B cell (primary cell): ENCODE results near the gene HIBADH. TPM values are rescaled to one million over a fixed set of nuclear protein-coding genes. Genes with fewer than 3 reads are reported as not detected.

Experiments
- ATAC-seq: fragments of 200-7000 bp; cut with Tn5 transposase; one replicate; pipeline ENCODE4 v1.10.0; 2021; ENCODE audit warnings: low read depth, mild to moderate bottlenecking, moderate number of reproducible peaks, moderate library complexity
- CTCF ChIA-PET: fragments of 350-600 bp; sonication (Branson Sonifier 250); formaldehyde crosslinking; loops from one replicate; lab custom pipeline; 2021; ENCODE audit warnings: antibody characterized with exemption, inconsistent platforms; lab: Charles Lee
- POLR2A ChIA-PET: fragments of 350-600 bp; sonication (Branson Sonifier 250); formaldehyde crosslinking; loops from one replicate; lab custom pipeline; 2021; ENCODE audit warnings: antibody characterized with exemption; lab: Charles Lee
- DNase-seq: peaks from one replicate; pipeline ENCODE4 v3.0.0; 2013
- H2AFZ ChIP-seq: 2 replicates; pipeline ENCODE4 v1.6.1; 2012; ENCODE audit warnings: mild to moderate bottlenecking, low read depth, low read length; ENCODE audit not compliant: insufficient read depth, poor library complexity, severe bottlenecking
- H3K27ac ChIP-seq, 2 donors: 1 replicate in 1 of 2; 2 replicates in 1 of 2; pipeline ENCODE4 v1.5.1; 2012 to 2013; ENCODE audit warnings: low read length in 2 of 2, mild to moderate bottlenecking in 2 of 2, moderate library complexity in 1 of 2
- H3K27me3 ChIP-seq, 4 experiments: fragments of 200-600 bp in 1 of 4; sonication (generic) in 1 of 4; replicated peaks in 1 of 4; 1 replicate in 2 of 4; 2 replicates in 2 of 4; pipeline versions ENCODE4 v1.6.1 to v1.7.0; 2013 to 2016; ENCODE audit warnings: low read length in 3 of 4, mild to moderate bottlenecking in 2 of 4, mixed read lengths in 1 of 4, moderate library complexity in 1 of 4; ENCODE audit not compliant: insufficient read depth in 4 of 4, control insufficient read depth in 3 of 4; ENCODE audit errors: control extremely low read depth in 1 of 4
- H3K36me3 ChIP-seq, 2 experiments: replicated peaks in 1 of 2; 1 replicate in 1 of 2; 2 replicates in 1 of 2; pipeline versions ENCODE4 v1.6.1 to v1.7.1; 2013; ENCODE audit warnings: low read length in 1 of 2; ENCODE audit not compliant: insufficient read depth in 2 of 2, control insufficient read depth in 1 of 2; ENCODE audit errors: control extremely low read depth in 1 of 2, extremely low read depth in 1 of 2
- H3K4me1 ChIP-seq, 2 donors: fragments of 200-600 bp in 1 of 2; sonication (generic) in 1 of 2; 1 replicate in 1 of 2; 2 replicates in 1 of 2; pipeline versions ENCODE4 v1.5.1 to v1.6.1; 2013 to 2017; ENCODE audit warnings: low read length in 2 of 2; ENCODE audit not compliant: control insufficient read depth in 2 of 2, insufficient read depth in 2 of 2
- H3K4me2 ChIP-seq: replicated peaks from 2 replicates; pipeline ENCODE3; 2012; ENCODE audit warnings: mild to moderate bottlenecking, low read depth, low read length; ENCODE audit not compliant: poor library complexity, severe bottlenecking
- H3K4me3 ChIP-seq, 5 experiments: fragments of 200-600 bp in 1 of 5; sonication (generic) in 1 of 5; 1 replicate in 3 of 5; 2 replicates in 2 of 5; pipeline versions ENCODE4 v1.5.1 to v1.7.0; 2011 to 2016; ENCODE audit warnings: low read length in 4 of 5, mild to moderate bottlenecking in 4 of 5, low read depth in 2 of 5, control low read depth in 1 of 5, moderate library complexity in 1 of 5; ENCODE audit not compliant: insufficient read depth in 1 of 5; ENCODE audit errors: control extremely low read depth in 1 of 5, extremely low read depth in 1 of 5
- H3K79me2 ChIP-seq: fragments of 200-600 bp; sonication (generic); one replicate; pipeline ENCODE4 v1.6.0; 2016; ENCODE audit warnings: low read length; ENCODE audit not compliant: control insufficient read depth, insufficient read depth
- H3K9ac ChIP-seq: fragments of 200-600 bp; sonication (generic); 2 replicates; pipeline ENCODE4 v1.6.1; 2017; ENCODE audit warnings: mild to moderate bottlenecking, low read length, moderate library complexity
- H3K9me3 ChIP-seq, 3 donors: one replicate each; pipeline versions ENCODE4 v1.6.1 to v1.7.1; 2013; ENCODE audit warnings: low read length in 2 of 3; ENCODE audit not compliant: control insufficient read depth in 2 of 3, insufficient read depth in 1 of 3; ENCODE audit errors: control extremely low read depth in 1 of 3
- H4K20me1 ChIP-seq: 2 replicates; pipeline ENCODE4 v1.6.0; 2012; ENCODE audit warnings: mild to moderate bottlenecking, low read length; ENCODE audit not compliant: insufficient read depth, control insufficient read depth, poor library complexity, severe bottlenecking
- H3K27ac Mint-ChIP-seq: one replicate; pipeline ENCODE4 v1.8.0; 2021; ENCODE audit warnings: mixed read lengths
- H3K27me3 Mint-ChIP-seq: one replicate; pipeline ENCODE4 v1.8.0; 2021; ENCODE audit warnings: mixed read lengths
- H3K4me1 Mint-ChIP-seq: one replicate; pipeline ENCODE4 v1.8.0; 2021; ENCODE audit warnings: mixed read lengths
- H3K4me3 Mint-ChIP-seq: one replicate; pipeline ENCODE4 v1.8.0; 2021; ENCODE audit warnings: mixed read lengths
- H3K9me3 Mint-ChIP-seq: one replicate; pipeline ENCODE4 v1.8.0; 2022; ENCODE audit warnings: mixed read lengths; ENCODE audit not compliant: insufficient read depth
- CTCF ChIP-seq: fragments of 200-600 bp; IDR thresholded peaks from one replicate; pipeline ENCODE4 v1.8.0; 2022; ENCODE audit warnings: antibody characterized with exemption, mild to moderate bottlenecking
- EZH2 ChIP-seq: IDR thresholded peaks from 2 replicates; pipeline ENCODE4 v1.6.1; 2012; ENCODE audit warnings: borderline replicate concordance, low read depth, mild to moderate bottlenecking, moderate library complexity, low read length; ENCODE audit not compliant: insufficient read depth, poor library complexity, severe bottlenecking
- WGBS: methylation state at CpG from one replicate; pipeline ENCODE4 v1.1.5; 2013; ENCODE audit warnings: missing lambda C conversion rate; ENCODE audit not compliant: insufficient coverage; 5-methylcytosine and 5-hydroxymethylcytosine counted together
- intact Hi-C: fragments of 100-400 bp; cut with micrococcal nuclease; formaldehyde crosslinking; loops from one replicate; pipeline ENCODE4 v1.10.0; 2022
- polyA plus RNA-seq: library from polyadenylated mRNA; depleted of rRNA; stranded (reverse); fragments of >200 nt; gene quantifications from 2 replicates; pipeline ENCODE4 v1.2.3, GENCODE V29; 2012
- total RNA-seq, 2 donors: library from RNA; stranded (reverse); fragments of 120-200 nt in 1 of 2; gene quantifications; 1 replicate in 1 of 2; 2 replicates in 1 of 2; pipeline versions ENCODE4 v1.2.3 to v1.2.4, GENCODE V29; 2013 to 2022

The HIBADH gene
- total and polyA plus RNA-seq, 2 donors (not counting 1 experiment from before 2014, with no cell fraction given) = 6.9 to 14.1 TPM

- no peaks in the 10 kb centered on the region for H3K9me3 Mint-ChIP-seq
- intact Hi-C loops = no loop called here
- no peak overlapping the region for H2AFZ ChIP-seq
- no peaks in the 10 kb centered on the region for H3K79me2 ChIP-seq
- no peaks in the 10 kb centered on the region for H3K4me1 Mint-ChIP-seq
- H3K9me3 ChIP-seq = peaks cover 0 to 15% (median 0%) of the 10 kb centered on the region in 3 donors
- ChIA-PET POLR2A (no interaction called here), CTCF (no interaction called here)
- H3K27ac Mint-ChIP-seq = no peak overlapping the region
- DNase-seq (no peak), ATAC-seq (no peak)
- H3K27ac ChIP-seq = no peak overlapping the region
- no peak overlapping the region for H3K4me3 Mint-ChIP-seq
- H3K4me3 ChIP-seq = no peak overlapping the region
- H3K27me3 ChIP-seq = peaks cover 0 to 4% (median 1%) of the 10 kb centered on the region in 4 experiments
- TF ChIP-seq EZH2 (no peak), CTCF (no peak)
- no peak overlapping the region for H3K9ac ChIP-seq
- H3K4me1 ChIP-seq = no peaks in the 10 kb centered on the region
- H3K27me3 Mint-ChIP-seq = peaks cover 10% of the 10 kb centered on the region
- H3K36me3 ChIP-seq = no peaks in the 10 kb centered on the region
- no peaks in the 10 kb centered on the region for H4K20me1 ChIP-seq
- no peak overlapping the region for H3K4me2 ChIP-seq
- WGBS = 96% methylated on average over 21 of the region's 21 CpGs
Measured at GRCh38 chr7:27491534-27491933, 171.1 kb downstream of the HIBADH start.

- WGBS = 90% methylated on average over 8 of the region's 8 CpGs
- no peak for DNase-seq
- ATAC-seq = no peak
- no peak overlapping the region for H3K4me3 ChIP-seq
- no peak overlapping the region for H3K9ac ChIP-seq
- no peaks in the 10 kb centered on the region for H3K79me2 ChIP-seq
- H3K27me3 Mint-ChIP-seq = peaks cover 12% of the 10 kb centered on the region
- peaks cover 0 to 13% (median 0%) of the 10 kb centered on the region in 3 donors for H3K9me3 ChIP-seq
- no peak overlapping the region for H3K27ac Mint-ChIP-seq
- H2AFZ ChIP-seq = no peak overlapping the region
- H3K27me3 ChIP-seq = peaks cover 0 to 4% (median 1%) of the 10 kb centered on the region in 4 experiments
- H3K4me3 Mint-ChIP-seq = no peak overlapping the region
- intact Hi-C loops = no loop called here
- no peak overlapping the region for H3K4me2 ChIP-seq
- no peak for TF ChIP-seq EZH2
- ChIA-PET CTCF (no interaction called here), POLR2A (no interaction called here)
- H3K9me3 Mint-ChIP-seq = no peaks in the 10 kb centered on the region
- H3K4me1 ChIP-seq = no peaks in the 10 kb centered on the region
- no peaks in the 10 kb centered on the region for H3K36me3 ChIP-seq
- no peak overlapping the region for H3K27ac ChIP-seq
- H4K20me1 ChIP-seq = no peaks in the 10 kb centered on the region
- no peaks in the 10 kb centered on the region for H3K4me1 Mint-ChIP-seq
Measured at GRCh38 chr7:27487509-27487908, 175.2 kb downstream of the HIBADH start.
